AG20443 (cell line): Measurements from ENCODE around the gene CMIP.
"Not testable (repeated sequence)": the region's sequence is repeated elsewhere in the genome, so short reads cannot be mapped to it uniquely, and the experiment has no call there.

Experiments
- DNase-seq: peaks from one replicate; pipeline ENCODE4 v3.0.0; 2012; ENCODE audit warnings: low spot score, mixed read lengths

Gene CMIP

GRCh38 chr16:81719993-81720392 lies 275.4 kb downstream of the CMIP start:
- DNase-seq, result no peak

- no peak for DNase-seq
Measured at GRCh38 chr16:81720973-81721906, 276.6 kb downstream of the CMIP start.

- DNase-seq, result peak; percentile 77
Measured at GRCh38 chr16:81723098-81723723, 278.6 kb downstream of the CMIP start.

GRCh38 chr16:81728435-81728834 lies 283.8 kb downstream of the CMIP start:
- no peak for DNase-seq

- DNase-seq, result no peak
Measured at GRCh38 chr16:81729451-81729850, 284.8 kb downstream of the CMIP start.

DNA sequence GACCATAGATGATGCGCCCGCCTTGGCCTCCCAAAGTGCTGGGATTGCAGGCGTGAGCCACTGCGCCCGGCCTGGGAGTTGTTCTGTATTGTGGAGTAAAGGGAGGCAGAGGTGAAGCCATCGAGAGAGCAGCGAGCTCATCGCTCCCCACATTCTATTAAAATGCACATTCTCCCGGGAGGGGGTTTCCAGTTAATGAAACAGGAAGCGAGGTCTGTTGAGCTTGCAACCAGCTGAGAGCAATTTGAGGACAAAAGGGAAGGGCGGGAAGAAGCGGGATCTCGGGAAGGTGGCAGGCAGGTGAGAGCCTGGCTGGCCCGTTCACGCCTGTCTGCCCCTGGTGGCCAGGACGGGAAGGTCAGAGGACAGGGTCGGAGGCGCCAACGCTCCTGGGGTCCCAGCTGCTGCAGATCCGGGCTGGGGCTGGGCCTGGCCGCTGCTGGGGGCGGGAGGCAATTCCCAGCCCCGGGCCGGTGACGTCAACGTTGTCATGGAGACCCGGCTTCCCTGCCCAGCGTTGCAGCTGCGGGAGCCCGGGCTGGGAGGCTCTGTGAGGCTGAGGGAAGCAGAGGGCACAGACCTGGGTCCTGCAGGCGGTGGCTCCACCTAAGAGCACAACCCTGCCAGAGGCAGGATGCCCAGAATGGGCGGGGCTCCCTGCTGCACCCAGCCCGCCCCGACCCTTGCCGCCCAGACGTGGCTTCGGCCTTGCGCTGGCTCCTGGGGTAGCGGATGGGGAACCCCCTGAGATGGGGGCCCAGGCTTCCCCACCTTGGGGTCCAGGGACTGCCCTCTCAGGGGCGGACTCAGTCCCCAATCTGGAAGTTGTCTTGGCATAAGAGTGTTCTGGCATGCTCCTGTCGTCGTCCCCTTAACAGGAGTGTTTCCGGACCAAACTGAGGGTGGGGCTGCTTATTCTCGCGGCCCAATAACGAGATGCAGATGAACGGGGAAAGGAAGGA lies 285.8 kb downstream of the CMIP start:
- peak; percentile 94 for DNase-seq

DNA sequence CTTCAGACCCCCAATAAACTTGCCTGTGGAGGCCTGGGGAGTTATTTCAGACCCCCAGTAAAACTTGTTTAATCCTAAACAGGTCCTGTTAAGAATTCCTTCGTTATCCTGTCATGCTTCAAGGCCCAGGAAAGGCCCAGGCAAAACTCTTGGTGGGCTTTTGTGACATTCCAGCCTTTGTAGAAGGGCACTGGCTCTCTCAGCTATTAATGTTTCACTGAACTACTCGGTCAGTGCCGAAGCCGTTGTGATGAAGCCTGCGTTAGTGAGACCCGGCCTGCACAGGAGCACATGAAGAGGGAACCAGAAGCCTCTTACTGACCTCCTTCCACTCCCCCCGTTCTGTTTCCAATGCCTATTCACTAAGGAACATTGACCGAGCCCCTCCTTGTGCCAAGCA lies 287.0 kb downstream of the CMIP start:
- no peak for DNase-seq

DNA sequence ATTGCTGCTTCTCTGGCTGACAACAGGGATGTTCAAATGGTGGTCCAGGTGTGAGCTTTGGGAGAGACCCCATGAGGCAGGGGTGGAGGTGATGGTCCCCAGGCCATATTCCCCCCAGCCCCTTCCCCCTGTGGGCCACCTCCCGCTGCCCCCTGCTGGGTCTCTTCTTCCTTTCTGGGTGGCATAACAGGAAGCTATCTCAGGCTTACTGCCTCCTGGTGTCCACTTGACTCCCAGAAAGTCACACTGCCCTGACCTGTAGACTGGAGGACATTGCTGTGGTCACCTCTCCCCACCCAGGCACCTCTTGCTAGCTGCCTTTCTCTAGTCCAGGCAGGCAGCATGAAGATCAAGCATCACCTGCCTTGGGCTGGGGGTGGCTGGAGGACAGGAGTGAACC lies 288.1 kb downstream of the CMIP start:
- DNase-seq, result no peak

DNA sequence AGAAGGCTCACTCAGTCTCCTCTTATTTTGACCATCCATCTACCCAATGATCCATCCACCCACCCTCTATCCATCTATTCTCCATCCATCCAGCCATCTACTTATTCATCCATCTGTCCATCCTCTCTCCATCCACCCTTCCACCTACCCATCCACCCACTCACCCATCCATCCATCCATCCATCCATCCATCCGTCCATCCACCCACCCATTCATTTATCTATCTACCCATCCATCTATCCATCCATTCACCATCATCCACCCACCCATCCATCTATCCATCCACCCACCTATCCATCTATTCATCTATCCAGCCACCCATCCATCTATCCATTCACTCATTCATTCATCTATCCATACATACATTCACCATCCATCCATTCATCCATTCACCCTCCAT lies 288.7 kb downstream of the CMIP start:
- no peak for DNase-seq

- no peak for DNase-seq
Measured at GRCh38 chr16:81734632-81735434, 290.2 kb downstream of the CMIP start.

DNA sequence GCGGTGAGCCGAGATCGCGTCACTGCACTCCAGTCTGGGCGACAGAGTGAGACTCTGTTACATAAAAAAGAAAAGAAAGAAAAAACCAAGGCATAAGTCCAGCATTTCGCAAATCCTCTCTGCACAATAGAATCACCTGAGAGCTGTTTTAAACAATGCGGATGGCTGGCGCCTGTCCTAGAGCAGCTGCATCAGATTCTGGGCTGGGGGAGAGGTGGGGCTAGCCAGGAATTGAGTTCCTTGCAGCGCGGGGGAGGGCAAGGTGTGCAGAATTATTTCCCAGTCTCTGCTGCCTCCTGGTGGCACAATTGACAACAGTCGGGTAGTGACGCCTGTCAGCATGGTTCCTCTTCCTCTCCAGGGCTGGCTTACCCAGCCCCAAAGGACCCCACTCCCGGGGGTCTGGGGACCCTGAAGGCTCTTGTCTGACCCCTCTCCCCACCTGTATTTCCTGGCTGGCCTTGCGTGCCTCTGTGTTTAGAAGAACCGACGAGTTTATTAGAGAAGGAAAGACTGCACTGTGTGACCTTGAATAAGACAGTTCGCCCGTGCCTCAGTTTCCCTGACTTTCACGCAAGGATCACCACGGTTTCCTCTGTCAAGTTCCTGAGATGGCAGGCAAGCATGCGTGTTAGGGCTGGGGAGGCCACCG lies 293.4 kb downstream of the CMIP start:
- peak; percentile 87 for DNase-seq

- no peak for DNase-seq
Measured at GRCh38 chr16:81738783-81739496, 294.3 kb downstream of the CMIP start.

DNA sequence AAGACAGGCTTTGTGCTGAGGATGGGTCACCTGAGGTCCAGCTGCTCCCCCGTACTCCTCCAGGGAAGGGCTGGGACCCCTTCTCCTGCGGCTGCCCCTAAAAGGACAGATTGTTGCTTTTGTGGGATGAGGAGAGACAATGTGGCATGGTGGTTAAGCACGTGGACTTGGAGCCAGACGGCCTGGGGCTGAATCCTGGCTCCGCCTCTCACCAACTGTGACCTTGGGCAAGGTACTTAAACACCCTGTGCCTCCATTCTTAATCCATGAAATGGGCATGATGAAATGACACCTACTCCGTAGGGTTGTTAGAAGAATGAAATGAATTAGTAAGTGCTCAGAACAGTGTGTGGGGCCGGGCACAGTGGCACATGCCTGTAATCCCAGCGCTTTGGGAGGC lies 294.9 kb downstream of the CMIP start:
- DNase-seq, result no peak

- DNase-seq, result no peak
Measured at GRCh38 chr16:81740169-81740568, 295.6 kb downstream of the CMIP start.

DNA sequence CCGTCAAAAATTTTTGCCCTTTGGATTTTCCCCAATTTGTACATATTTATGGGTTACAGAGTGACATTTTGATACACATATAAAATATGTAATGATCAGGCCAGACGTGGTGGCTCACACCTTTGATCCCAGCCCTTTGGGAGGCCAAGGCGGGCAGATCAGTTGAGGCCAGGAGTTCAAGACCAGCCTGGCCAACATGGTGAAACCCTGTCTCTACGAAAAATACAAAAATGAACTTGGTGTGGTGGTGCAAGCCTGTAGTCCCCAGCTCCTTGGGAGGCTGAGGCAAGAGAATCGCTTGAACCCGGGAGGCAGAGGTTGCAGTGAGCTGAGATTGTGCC lies 296.8 kb downstream of the CMIP start:
- not testable (repeated sequence) for DNase-seq

DNA sequence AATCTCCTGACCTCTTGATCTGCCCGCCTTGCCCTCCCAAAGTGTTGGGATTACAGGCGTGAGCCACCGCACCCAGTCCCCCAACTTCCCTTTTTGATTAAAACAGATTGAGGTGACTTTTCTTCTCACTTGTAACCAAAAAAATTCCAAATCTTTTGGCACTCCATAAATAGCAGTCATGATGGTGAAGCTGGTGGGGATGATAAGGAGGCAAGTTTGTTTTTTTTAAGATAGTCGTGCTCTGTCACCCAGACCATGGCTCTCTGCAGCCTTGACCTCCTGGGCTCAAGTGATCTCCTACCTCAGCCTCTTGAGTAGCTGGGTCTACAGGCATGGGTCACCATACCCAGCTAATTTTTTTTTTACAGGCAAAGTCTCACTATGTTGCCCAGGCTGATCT lies 299.8 kb downstream of the CMIP start:
- no peak for DNase-seq

GRCh38 chr16:81744911-81745310 lies 300.3 kb downstream of the CMIP start:
- no peak for DNase-seq

DNA sequence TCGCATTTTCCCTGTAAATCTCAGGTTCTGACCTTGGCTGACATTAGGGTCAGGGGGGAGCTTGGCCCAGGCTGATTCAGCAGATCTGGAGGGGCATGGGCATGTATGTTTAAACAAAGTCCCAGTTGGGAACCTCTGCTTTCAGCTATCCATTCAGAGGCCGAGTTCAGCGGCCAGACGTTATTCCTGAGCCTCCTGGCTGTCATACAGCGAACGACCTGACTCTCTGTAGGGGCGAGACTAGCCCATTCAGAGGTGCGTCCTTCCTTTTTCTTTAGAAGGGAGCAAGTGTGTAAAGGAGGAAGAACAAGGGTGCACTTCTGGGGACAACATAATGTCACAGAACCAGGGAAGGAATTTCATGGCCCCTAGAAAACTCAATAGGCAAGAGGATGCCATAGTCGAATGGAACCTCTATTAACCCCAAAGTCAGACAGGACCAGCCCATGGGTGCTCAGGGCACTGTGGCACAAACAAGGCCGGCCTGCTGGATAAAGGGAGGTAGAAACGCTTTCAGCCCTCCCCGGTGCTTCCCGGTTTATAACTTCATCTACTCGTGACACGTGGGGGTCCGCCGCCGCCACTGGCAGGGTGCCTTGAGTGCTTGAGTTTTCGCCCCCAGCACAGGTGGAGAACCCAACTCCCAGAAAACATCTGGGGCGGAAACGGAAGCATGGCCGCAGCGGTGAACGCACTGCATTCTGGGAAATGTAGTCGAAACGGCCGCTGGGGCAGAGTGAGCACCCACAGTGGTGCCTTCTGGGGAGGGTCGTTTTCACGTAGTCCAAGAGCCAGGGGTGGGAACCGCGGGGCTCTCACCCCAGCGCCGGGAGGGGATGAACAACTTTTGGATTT lies 301.3 kb downstream of the CMIP start:
- DNase-seq, result peak; percentile 90

GRCh38 chr16:81746566-81746965 lies 302.0 kb downstream of the CMIP start:
- DNase-seq, result no peak
